Adrenal gland (tissue), 12 donors: ENCODE data around the gene ARHGAP10. TPM values are rescaled to one million over a fixed set of nuclear protein-coding genes. Genes with fewer than 3 reads are reported as not detected.

ENCODE experiments used
- DNase-seq, 7 donors: peaks; one replicate each; pipeline ENCODE4 v3.0.0-alpha.2; 2019 to 2020
- H3K27ac ChIP-seq, 5 donors: fragments of 200-600 bp; sonication (generic) in 4 of 5; 1 replicate in 3 of 5; 2 replicates in 2 of 5; pipeline versions ENCODE4 v1.5.1 to v1.8.0; 2016 to 2020; ENCODE audit warnings: mild to moderate bottlenecking in 1 of 5
- H3K27me3 ChIP-seq: fragments of 200-600 bp; 2 replicates; pipeline ENCODE4 v1.8.0; 2021
- H3K36me3 ChIP-seq, 2 donors: fragments of 200-600 bp; replicated peaks in 1 of 2; 1 replicate in 1 of 2; 2 replicates in 1 of 2; pipeline versions ENCODE4 v1.5.1 to v1.8.0; 2018 to 2022
- H3K4me1 ChIP-seq, 2 donors: fragments of 200-600 bp; replicated peaks in 1 of 2; 1 replicate in 1 of 2; 2 replicates in 1 of 2; pipeline versions ENCODE4 v1.5.1 to v1.8.0; 2018 to 2021
- H3K4me3 ChIP-seq, 4 donors: fragments of 200-600 bp; sonication (generic) in 3 of 4; one replicate each; pipeline ENCODE4 v1.5.1; 2016 to 2018
- H3K9me3 ChIP-seq, 3 donors: fragments of 200-600 bp; sonication (generic) in 1 of 3; replicated peaks in 1 of 3; 1 replicate in 2 of 3; 2 replicates in 1 of 3; pipeline versions ENCODE4 v1.5.1 to v1.8.0; 2016 to 2021
- POLR2A ChIP-seq, 2 donors: fragments of 450-650 bp; IDR thresholded peaks; one replicate each; pipeline ENCODE4 v1.6.1; 2017; ENCODE audit warnings: antibody characterized with exemption in 2 of 2, mild to moderate bottlenecking in 2 of 2, moderate library complexity in 1 of 2
- WGBS, 4 donors: extraction: QIAGEN DNeasy Blood & Tissue Kit in 2 of 4; methylation state at CpG; one replicate each; pipeline versions ENCODE4 v1.1.5 to v1.1.7; 2013 to 2017; 5-methylcytosine and 5-hydroxymethylcytosine counted together
- intact Hi-C, 2 donors: fragments of 100-400 bp; cut with DNase I; formaldehyde crosslinking; loops; one replicate each; pipeline versions ENCODE4 v1.14.1 to v1.15.0; 2022 to 2023
- polyA plus RNA-seq, 3 donors: library from polyadenylated mRNA; stranded (reverse); fragments of 200-250 nt in 2 of 3; fragments of 350-450 nt in 1 of 3; fragmentation: Illumina TruSeq in 1 of 3; extraction: RNeasy Lipid Tissue Mini Kit (QIAGEN cat#74804) in 1 of 3; gene quantifications; one replicate each; pipeline ENCODE4 v1.2.3, GENCODE V29; 2013 to 2014
- total RNA-seq, 9 donors: library from RNA; depleted of rRNA in 4 of 9; stranded (reverse); fragments of >200 nt in 4 of 9; fragments of 120-200 nt in 1 of 9; fragmentation: NEBNext Ultra II Directional in 1 of 9; extraction: Animal tissue kit (Norgen Biotek cat#: 25700) in 1 of 9; gene quantifications; one replicate each; pipeline versions ENCODE4 v1.1.0 to v1.2.4, GENCODE V29; 2013 to 2023
- TF ChIP-seq, protein P1 (sequence below), 6 experiments: fragments of 450-650 bp in 4 of 6; fragments of 200-600 bp in 2 of 6; sonication (generic) in 1 of 6; IDR thresholded peaks; 1 replicate in 5 of 6; 2 replicates in 1 of 6; pipeline versions ENCODE4 v1.5.1 to v1.8.0; 2016 to 2021; ENCODE audit warnings: antibody characterized with exemption in 6 of 6, mild to moderate bottlenecking in 2 of 6, moderate library complexity in 1 of 6
- donor health status: healthy with polysubstance abuse.
- donor health status: Bipolar disorder and iron deficiency.
- donor health status: DM: yes; HTN: yes; CAD: no.
- donor health status: DM: no; HTN: no; CAD: no.
- donor health status: DM: no; HTN: no; CAD: no.
- donor health status: DM: yes; HTN: yes; CAD: no.

Gene ARHGAP10
- total and polyA plus RNA-seq, 12 donors, result 7.0 to 40.8 (median 22.1) TPM

- 77 to 82% (median 80%) methylated on average over 6 to 10 of the region's 10 CpGs for WGBS, 4 donors
- Histone ChIP-seq H3K27me3 (no peaks in the 10 kb centered on the region), H3K36me3 (no peaks in the 10 kb centered on the region), H3K27ac (peak overlapping the region in 1 of 5 donors; percentile 58), H3K4me3 (no peak overlapping the region), H3K4me1 (peaks cover 4 to 26% of the 10 kb centered on the region in 2 donors), H3K9me3 (no peaks in the 10 kb centered on the region)
- intact Hi-C loops, result no loop called here
- TF ChIP-seq POLR2A (IDR thresholded peaks at IDR 0.05), result no peak
- TF ChIP-seq, protein P1, sequence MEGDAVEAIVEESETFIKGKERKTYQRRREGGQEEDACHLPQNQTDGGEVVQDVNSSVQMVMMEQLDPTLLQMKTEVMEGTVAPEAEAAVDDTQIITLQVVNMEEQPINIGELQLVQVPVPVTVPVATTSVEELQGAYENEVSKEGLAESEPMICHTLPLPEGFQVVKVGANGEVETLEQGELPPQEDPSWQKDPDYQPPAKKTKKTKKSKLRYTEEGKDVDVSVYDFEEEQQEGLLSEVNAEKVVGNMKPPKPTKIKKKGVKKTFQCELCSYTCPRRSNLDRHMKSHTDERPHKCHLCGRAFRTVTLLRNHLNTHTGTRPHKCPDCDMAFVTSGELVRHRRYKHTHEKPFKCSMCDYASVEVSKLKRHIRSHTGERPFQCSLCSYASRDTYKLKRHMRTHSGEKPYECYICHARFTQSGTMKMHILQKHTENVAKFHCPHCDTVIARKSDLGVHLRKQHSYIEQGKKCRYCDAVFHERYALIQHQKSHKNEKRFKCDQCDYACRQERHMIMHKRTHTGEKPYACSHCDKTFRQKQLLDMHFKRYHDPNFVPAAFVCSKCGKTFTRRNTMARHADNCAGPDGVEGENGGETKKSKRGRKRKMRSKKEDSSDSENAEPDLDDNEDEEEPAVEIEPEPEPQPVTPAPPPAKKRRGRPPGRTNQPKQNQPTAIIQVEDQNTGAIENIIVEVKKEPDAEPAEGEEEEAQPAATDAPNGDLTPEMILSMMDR (IDR thresholded peaks at IDR 0.05), result no peak
- no peak for DNase-seq
Measured at GRCh38 chr4:147863808-147864472, 132.1 kb downstream of the ARHGAP10 start.

DNA sequence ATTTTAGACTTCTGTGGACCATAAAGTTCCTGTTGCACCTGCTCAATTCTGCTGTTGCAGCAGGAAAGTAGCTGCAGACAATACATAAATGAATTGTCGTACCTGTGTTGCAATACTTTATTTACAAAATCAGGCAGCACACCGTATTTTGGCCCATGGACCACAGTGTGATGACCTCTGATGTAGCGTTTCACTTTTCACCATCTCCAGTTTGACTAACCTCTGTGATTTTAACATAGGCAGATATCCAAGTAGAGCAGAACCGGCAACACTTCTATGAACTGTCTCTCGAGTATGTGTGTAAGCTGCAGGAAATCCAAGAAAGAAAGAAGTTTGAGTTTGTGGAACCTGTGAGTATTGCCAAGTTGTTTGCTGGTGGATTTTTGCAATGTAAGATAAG, 132.7 kb downstream of the ARHGAP10 start:
- Histone ChIP-seq H3K9me3 (no peaks in the 10 kb centered on the region), H3K27ac (peak overlapping the region in 2 of 5 donors; percentile 30 to 58), H3K4me1 (peaks cover 4 to 26% of the 10 kb centered on the region in 2 donors), H3K27me3 (no peaks in the 10 kb centered on the region), H3K4me3 (no peak overlapping the region), H3K36me3 (no peaks in the 10 kb centered on the region)
- intact Hi-C loops, result loop anchor here (5.0 kb wide), 1 partner anchor 157 kb away; no protein-coding TSS in a partner anchor
- 36 to 48% (median 44%) methylated on average over 5 of the region's 5 CpGs for WGBS, 4 donors
- DNase-seq, result no peak
- no peak for TF ChIP-seq POLR2A (IDR thresholded peaks at IDR 0.05)
- TF ChIP-seq, protein P1 (IDR thresholded peaks at IDR 0.05), result no peak

DNA sequence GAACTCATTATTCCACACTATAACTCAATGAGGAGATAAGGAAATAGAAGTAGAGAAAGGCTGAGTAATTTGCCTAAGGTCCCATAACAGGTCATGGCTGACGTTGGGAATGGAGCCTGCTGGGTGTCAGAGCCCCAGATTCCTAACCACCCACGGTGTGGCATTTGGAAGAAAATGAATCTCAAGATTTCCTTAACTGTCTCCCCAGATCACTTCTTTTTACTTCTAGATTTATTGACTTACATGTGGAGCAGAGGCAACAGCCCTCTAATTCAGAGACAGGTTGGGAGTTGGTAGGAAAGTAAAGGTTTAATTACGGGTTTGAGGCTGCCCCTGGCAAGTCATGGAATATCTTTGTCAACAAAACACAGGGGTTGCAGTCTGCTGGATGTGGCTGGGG, 134.0 kb downstream of the ARHGAP10 start:
- WGBS, 4 donors, result 59 to 69% (median 64%) methylated on average over 3 of the region's 3 CpGs
- peaks cover 4 to 26% of the 10 kb centered on the region in 2 donors for H3K4me1 ChIP-seq

DNA sequence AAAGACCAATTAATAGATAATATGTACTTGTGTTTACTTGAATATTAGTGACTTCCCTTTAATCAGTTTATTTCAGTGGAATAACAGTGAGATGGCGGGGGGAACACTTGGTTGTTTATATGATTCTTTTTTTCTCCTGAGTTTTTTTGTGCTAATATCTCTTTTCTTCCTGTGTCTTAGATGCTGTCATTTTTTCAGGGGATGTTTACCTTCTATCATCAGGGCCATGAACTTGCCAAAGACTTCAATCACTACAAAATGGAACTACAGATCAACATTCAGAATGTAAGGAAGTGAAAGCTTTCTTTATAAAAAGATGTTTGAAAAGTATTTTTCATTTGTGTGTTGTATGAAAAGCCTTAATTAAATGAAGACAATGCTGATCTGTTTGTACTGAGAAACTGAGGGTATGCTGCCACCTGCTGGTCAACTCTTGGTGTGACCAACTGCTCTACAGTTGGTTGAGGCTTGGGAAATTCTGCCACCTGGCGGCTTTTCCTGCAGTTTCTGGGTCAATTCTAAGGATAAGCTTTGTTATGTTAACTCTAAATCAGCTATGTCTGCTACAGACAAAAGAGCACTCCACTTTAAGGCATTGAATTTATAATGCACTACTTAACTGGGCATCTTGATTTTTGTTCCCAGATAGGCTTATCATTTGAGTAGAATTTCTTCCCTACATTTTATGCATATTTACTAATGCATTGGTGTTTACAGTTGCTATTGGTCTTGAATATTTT, 134.8 kb downstream of the ARHGAP10 start:
- peak; percentile 88 to 99 (median 95) for DNase-seq
- H3K4me1 ChIP-seq, result peaks cover 4 to 26% of the 10 kb centered on the region in 2 donors
- 21 to 24% (median 22%) methylated on average over 2 of the region's 2 CpGs for WGBS, 4 donors
- peak overlapping the region in 2 of 5 donors; percentile 7 to 18 for H3K27ac ChIP-seq
- no peaks in the 10 kb centered on the region for H3K36me3 ChIP-seq
- intact Hi-C loops, result loop anchor here (5.0 kb wide), 1 partner anchor 159 kb away; no protein-coding TSS in a partner anchor
- H3K9me3 ChIP-seq, result no peaks in the 10 kb centered on the region
- no peaks in the 10 kb centered on the region for H3K27me3 ChIP-seq
- TF ChIP-seq, protein P1 (IDR thresholded peaks at IDR 0.05), result peak; percentile 98 to 100 (median 100)
- TF ChIP-seq POLR2A (IDR thresholded peaks at IDR 0.05), result peak in 1 of 2 donors; percentile 37
- H3K4me3 ChIP-seq, result no peak overlapping the region

More for the DNA sequence above, 134.0 kb downstream of the ARHGAP10 start:
- Histone ChIP-seq H3K27me3 (no peaks in the 10 kb centered on the region), H3K9me3 (no peaks in the 10 kb centered on the region), H3K4me3 (no peak overlapping the region), H3K27ac (peak overlapping the region in 2 of 5 donors; percentile 7 to 18), H3K36me3 (no peaks in the 10 kb centered on the region)
- TF ChIP-seq, protein P1 (IDR thresholded peaks at IDR 0.05), result no peak
- no peak for TF ChIP-seq POLR2A (IDR thresholded peaks at IDR 0.05)
- intact Hi-C loops, result loop anchor here (5.0 kb wide), 1 partner anchor 159 kb away; no protein-coding TSS in a partner anchor
- DNase-seq, result peak in 1 of 7 donors; percentile 21
